Dermis blood vessel endothelial cell (primary cell): Measurements from ENCODE around the gene TXK. TPM values are rescaled to one million over a fixed set of nuclear protein-coding genes. Genes with fewer than 3 reads are reported as not detected.

Source experiments
- total RNA-seq: library from RNA; depleted of rRNA; stranded (reverse); fragments of >200 nt; gene quantifications from 2 replicates; pipeline ENCODE4 v1.2.3, GENCODE V29; 2014

Gene TXK
- total RNA-seq, 1 donor from 2014 or later, result 0.17 TPM

Other genes with a start within 250 kb of the TXK start
- gene NFXL1, start 219.7 kb downstream of the TXK start, total RNA-seq, result 6.5 and 8.4 TPM in 2 replicates
- gene CNGA1, start 117.6 kb downstream of the TXK start, total RNA-seq, result not detected in 2 replicates
- gene NIPAL1, start 117.5 kb downstream of the TXK start, total RNA-seq, result 0.47 and 0.68 TPM in 2 replicates
- gene TEC, start 135.6 kb upstream of the TXK start, total RNA-seq, result 1.7 and 1.9 TPM in 2 replicates
- gene SLAIN2, start 207.3 kb upstream of the TXK start, total RNA-seq, result 19.9 and 22.7 TPM in 2 replicates